GM13977 (cell line): ENCODE measurements around the gene PTBP1.

Experiments used
- DNase-seq: peaks from one replicate; pipeline ENCODE4 v3.0.0; 2012; ENCODE audit warnings: low spot score
- in situ Hi-C: fragments of 300-500 bp; cut with MboI; formaldehyde crosslinking; loops from one replicate; pipeline ENCODE4 v1.12.0; 2022; ENCODE audit warnings: low sequenced_read_pairs, low pct_unique_long_range_greater_than_20kb, mixed read lengths, inconsistent platforms; ENCODE audit not compliant: unreplicated experiment
- TF ChIP-seq, protein P1 (sequence below): IDR thresholded peaks from 2 replicates; pipeline ENCODE4 v1.5.1; 2012; ENCODE audit warnings: mild to moderate bottlenecking, control low read depth; ENCODE audit not compliant: insufficient read depth; ENCODE audit errors: extremely low read depth, missing control alignments

PTBP1 gene

DNA sequence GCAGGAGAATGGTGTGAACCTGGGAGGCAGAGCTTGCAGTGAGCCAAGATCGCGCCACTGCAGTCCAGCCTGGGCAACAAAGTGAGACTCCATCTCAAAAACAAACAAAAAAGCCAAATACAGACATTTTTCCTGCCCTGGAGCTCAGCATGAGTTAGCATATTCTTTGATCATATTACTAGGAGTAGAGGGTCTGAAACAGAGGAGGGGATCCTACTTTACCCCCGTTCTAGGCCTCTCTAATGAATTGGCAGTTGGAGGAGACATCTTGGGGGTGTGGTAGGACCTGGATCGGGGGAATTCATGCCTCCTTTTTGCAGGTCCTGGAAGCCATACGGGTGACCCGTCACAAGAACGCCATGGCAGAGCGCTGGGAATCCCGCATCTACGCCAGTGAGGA, 34.1 kb upstream of the PTBP1 start:
- TF ChIP-seq, protein P1, sequence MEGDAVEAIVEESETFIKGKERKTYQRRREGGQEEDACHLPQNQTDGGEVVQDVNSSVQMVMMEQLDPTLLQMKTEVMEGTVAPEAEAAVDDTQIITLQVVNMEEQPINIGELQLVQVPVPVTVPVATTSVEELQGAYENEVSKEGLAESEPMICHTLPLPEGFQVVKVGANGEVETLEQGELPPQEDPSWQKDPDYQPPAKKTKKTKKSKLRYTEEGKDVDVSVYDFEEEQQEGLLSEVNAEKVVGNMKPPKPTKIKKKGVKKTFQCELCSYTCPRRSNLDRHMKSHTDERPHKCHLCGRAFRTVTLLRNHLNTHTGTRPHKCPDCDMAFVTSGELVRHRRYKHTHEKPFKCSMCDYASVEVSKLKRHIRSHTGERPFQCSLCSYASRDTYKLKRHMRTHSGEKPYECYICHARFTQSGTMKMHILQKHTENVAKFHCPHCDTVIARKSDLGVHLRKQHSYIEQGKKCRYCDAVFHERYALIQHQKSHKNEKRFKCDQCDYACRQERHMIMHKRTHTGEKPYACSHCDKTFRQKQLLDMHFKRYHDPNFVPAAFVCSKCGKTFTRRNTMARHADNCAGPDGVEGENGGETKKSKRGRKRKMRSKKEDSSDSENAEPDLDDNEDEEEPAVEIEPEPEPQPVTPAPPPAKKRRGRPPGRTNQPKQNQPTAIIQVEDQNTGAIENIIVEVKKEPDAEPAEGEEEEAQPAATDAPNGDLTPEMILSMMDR = no peak
- DNase-seq = no peak
- in situ Hi-C loops = no loop called here

DNA sequence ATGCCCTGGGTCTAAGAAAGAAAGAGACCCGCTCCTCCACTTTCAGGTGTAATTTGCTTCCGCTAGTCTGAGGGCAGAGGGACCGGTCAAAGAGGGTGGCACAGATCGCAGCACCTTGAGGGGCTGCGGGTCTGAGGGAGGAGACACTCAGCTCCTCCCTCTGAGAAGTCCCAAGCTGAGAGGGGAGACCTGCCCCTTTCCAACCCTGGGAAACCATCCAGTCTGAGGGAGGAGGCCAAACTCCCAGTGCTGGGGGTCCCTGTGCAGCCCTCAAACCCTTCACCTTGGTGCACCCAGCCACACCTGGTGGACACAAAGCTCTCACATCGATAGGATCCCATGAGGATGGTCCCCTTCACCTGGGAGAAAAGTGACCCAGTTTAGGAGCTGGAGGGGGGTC, 33.4 kb upstream of the PTBP1 start:
- in situ Hi-C loops = no loop called here
- DNase-seq = no peak
- TF ChIP-seq, protein P1 = no peak

DNA sequence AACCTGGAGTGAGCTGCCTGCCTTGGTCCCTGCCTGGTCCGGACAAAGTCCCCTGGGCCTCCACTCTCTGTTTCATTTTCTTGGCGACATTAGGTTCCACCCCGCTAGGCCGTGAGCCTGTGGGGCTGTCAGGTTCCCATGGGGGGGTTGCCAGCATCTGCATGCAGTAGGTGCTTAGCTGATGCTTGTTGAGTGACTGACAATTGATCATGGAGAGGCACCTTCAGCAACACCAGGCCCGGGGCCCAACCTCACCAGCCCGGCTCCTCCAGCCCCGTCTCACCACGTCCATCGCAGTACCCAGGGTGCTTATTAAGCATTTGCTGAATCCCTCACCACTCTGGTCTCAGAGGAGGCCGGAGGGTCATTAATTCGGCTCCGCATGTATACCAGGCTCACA, 33.0 kb upstream of the PTBP1 start:
- DNase-seq = no peak
- in situ Hi-C loops = no loop called here
- TF ChIP-seq, protein P1 = no peak

DNA sequence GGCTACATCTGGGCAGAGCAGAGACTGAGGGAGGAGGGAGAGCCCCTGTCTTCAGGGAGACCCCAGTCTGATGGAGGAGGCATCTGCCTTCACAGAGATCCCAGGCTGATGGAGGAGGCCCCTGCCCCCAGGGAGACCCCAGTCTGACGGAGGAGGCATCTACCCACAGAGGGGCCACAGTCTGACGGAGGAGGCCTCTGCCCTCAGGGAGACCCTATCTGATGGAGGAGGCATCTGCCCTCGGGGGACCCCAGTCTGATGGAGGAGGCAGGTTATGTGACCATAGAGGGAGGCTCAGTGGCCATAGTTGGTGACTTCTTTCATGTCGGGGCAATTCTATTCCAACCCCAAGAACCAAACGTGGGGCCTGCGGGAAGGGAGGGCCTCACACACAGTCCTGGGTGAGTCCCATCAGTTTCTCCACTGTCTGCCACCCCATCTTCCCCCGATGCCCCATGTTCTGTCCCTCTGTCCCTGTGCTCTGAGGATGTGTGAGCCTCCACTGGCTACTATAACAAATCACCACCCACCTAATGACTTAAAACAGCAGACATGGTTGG, 32.0 kb upstream of the PTBP1 start:
- TF ChIP-seq, protein P1 = no peak
- DNase-seq = no peak
- in situ Hi-C loops = no loop called here

DNA sequence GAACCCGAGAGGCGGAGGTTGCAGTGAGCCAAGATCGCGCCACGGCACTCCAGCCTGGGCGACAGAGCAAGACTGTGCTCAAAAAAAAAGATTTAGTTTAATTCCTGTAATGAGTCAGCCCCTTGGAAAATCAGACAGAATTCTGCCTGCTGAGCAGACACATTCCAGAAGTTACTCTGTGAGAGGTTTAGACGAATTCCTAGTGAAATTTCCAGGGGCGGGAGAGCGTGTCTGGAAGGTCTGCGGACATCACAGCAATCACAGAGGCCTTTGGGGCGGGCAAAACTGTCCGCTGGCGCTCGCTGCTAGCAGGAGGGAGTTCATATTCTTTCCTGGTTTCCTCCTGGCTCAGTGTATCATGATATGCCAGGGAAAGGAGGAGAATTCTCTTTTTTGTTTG, 28.8 kb upstream of the PTBP1 start:
- in situ Hi-C loops = no loop called here
- TF ChIP-seq, protein P1 = no peak
- no peak for DNase-seq

DNA sequence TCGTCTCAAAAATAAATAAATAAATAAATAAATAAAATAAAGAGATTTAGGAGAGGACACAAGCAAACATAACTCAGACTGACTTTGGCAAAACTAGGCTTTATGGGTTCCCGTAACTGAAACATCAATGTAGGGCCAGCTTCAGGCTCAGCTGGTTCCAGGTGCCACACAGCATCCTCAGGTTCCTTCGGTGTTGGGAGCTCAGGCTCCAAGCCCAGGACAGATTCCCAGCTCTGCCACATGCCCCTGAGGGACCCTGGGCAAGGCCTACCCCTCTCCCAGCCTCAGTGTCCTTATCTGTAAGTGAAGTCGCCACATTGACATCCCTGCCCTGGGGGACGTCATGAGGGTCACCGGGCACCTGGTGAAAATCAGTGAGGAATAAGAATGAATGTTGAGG, 27.6 kb upstream of the PTBP1 start:
- DNase-seq = no peak
- TF ChIP-seq, protein P1 = no peak
- in situ Hi-C loops = no loop called here
